Effector memory CD4-positive, alpha-beta T cell (primary cell): ENCODE data around the gene SUCLA2.
"Not testable (repeated sequence)": the region's sequence is repeated elsewhere in the genome, so short reads cannot be mapped to it uniquely, and the experiment has no call there.

ENCODE experiments used
- DNase-seq, 3 donors: peaks; one replicate each; pipeline ENCODE4 v3.0.0-alpha.2; 2020
- H3K27ac ChIP-seq: 2 replicates; pipeline ENCODE4 v1.7.0; 2013; ENCODE audit warnings: mild to moderate bottlenecking, low read length, moderate library complexity; ENCODE audit not compliant: insufficient read depth, poor library complexity, severe bottlenecking
- H3K27me3 ChIP-seq: replicated peaks from 2 replicates; pipeline ENCODE4 v1.7.0; 2013; ENCODE audit warnings: mild to moderate bottlenecking, low read length; ENCODE audit not compliant: insufficient read depth, control insufficient read depth, poor library complexity, severe bottlenecking
- H3K36me3 ChIP-seq: 2 replicates; pipeline ENCODE4 v1.7.0; 2013; ENCODE audit warnings: mild to moderate bottlenecking, low read length, moderate library complexity; ENCODE audit not compliant: control insufficient read depth, insufficient read depth
- H3K4me1 ChIP-seq: 2 replicates; pipeline ENCODE4 v1.7.0; 2013; ENCODE audit warnings: low read length, mild to moderate bottlenecking; ENCODE audit not compliant: control insufficient read depth, insufficient read depth, poor library complexity, severe bottlenecking
- H3K4me3 ChIP-seq: 2 replicates; pipeline ENCODE4 v1.7.0; 2013; ENCODE audit warnings: low read length, low read depth, mild to moderate bottlenecking; ENCODE audit not compliant: insufficient read depth, poor library complexity, severe bottlenecking
- H3K9me3 ChIP-seq: 2 replicates; pipeline ENCODE4 v1.7.0; 2013; ENCODE audit warnings: mild to moderate bottlenecking, low read length, moderate library complexity; ENCODE audit not compliant: control insufficient read depth

SUCLA2 gene

DNA sequence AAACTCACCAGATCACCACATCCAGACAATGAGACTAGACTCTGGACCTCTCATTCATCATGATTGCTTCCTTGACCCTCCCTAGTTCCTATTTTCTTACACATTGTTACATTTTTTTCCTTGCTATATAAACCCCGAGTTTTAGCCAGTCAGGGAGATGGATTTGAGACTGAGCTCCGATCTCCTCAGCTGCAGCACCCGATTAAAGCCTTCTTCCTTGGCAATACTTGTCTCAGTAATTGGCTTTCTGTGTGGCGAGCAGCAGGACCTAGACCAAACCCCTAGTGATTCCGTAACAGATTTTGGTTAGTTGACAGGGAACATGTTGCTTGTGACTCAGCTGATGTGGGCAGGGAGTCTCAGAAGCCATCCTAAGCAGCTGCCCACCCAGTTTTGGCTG, 44.0 kb downstream of the SUCLA2 start:
- no peaks in the 10 kb centered on the region for H3K27me3 ChIP-seq
- no peak overlapping the region for H3K27ac ChIP-seq
- peaks cover 23% of the 10 kb centered on the region for H3K36me3 ChIP-seq
- no peaks in the 10 kb centered on the region for H3K4me1 ChIP-seq
- no peaks in the 10 kb centered on the region for H3K9me3 ChIP-seq
- no peak overlapping the region for H3K4me3 ChIP-seq
- no peak for DNase-seq

- Histone ChIP-seq H3K9me3 (no peaks in the 10 kb centered on the region), H3K27ac (no peak overlapping the region), H3K36me3 (peaks cover 19% of the 10 kb centered on the region), H3K4me1 (no peaks in the 10 kb centered on the region), H3K27me3 (no peaks in the 10 kb centered on the region), H3K4me3 (no peak overlapping the region)
- DNase-seq = no peak
These were observed 45.2 kb downstream of the SUCLA2 start for GRCh38 chr13:47955836-47956235.

- no peaks in the 10 kb centered on the region for H3K27me3 ChIP-seq
- H3K4me3 ChIP-seq = no peak overlapping the region
- H3K4me1 ChIP-seq = no peaks in the 10 kb centered on the region
- peaks cover 4% of the 10 kb centered on the region for H3K36me3 ChIP-seq
- no peak for DNase-seq
- no peaks in the 10 kb centered on the region for H3K9me3 ChIP-seq
- no peak overlapping the region for H3K27ac ChIP-seq
These were observed 51.3 kb downstream of the SUCLA2 start for GRCh38 chr13:47949799-47950198.

DNA sequence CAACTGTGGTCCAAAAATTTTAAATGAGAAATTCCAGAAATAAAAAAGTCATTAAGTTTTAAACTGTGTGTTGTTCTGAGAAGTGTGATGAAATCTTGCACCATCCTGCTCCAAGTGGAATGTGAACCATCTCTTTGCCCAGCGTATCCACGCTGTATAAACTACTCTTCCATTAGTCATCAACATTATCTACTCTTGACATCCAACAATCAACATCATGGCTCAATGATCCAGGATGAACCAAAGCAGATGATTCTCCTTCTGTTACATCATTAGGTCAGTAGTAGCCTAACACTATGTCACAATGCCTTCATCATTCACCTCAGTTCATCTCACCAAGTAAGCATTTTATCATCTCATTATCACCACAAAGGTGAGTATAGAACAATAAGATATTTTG, 55.3 kb downstream of the SUCLA2 start:
- no peak for DNase-seq
- H3K36me3 ChIP-seq = peaks cover 11% of the 10 kb centered on the region
- H3K4me1 ChIP-seq = no peaks in the 10 kb centered on the region
- H3K9me3 ChIP-seq = no peaks in the 10 kb centered on the region
- H3K4me3 ChIP-seq = no peak overlapping the region
- H3K27me3 ChIP-seq = no peaks in the 10 kb centered on the region
- no peak overlapping the region for H3K27ac ChIP-seq

DNA sequence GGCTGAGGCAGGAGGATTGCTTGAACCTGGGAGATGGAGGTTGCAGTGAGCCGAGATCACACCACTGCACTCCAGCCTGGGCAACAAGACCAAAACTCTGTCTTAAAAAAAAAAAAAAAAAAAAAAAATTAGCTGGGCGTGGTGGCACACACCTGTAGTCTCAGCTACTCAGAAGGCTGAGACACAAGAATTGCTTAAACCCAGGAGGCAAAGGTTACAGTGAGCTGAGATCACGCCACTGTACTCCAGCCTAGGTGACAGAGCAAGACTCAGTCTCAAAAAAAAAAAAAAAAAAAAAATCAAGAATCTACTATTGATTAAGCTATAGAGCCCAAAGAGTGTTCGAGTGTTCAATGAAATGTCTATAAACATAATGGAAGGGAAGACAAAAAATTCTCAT, 55.9 kb downstream of the SUCLA2 start:
- DNase-seq, H3K27me3 ChIP-seq, H3K27ac ChIP-seq, H3K4me1 ChIP-seq, H3K9me3 ChIP-seq, H3K4me3 ChIP-seq: not testable (repeated sequence)
- peaks cover 11% of the 10 kb centered on the region for H3K36me3 ChIP-seq

DNA sequence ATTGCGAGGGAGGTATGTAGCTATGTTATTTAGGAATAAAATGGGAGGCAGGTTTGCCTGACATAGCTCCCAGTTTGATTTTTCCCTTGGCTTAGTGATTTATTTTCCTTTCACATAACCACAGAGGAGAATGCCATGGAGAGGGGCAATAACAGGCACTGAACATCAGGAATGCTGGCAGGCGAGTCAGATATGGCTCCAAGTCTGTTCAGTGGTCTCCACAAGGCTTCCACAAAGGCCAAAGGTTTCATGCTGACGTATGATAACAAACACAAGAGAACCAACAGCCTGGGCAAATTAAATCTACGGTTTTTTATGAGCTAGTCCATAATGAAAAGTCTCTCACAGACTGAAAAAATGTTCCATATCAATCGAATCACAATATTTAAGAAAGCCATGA, 66.7 kb downstream of the SUCLA2 start:
- H3K27me3 ChIP-seq = no peaks in the 10 kb centered on the region
- H3K9me3 ChIP-seq = no peaks in the 10 kb centered on the region
- peaks cover 6% of the 10 kb centered on the region for H3K36me3 ChIP-seq
- DNase-seq = no peak
- no peaks in the 10 kb centered on the region for H3K4me1 ChIP-seq
- H3K4me3 ChIP-seq = no peak overlapping the region
- H3K27ac ChIP-seq = no peak overlapping the region

DNA sequence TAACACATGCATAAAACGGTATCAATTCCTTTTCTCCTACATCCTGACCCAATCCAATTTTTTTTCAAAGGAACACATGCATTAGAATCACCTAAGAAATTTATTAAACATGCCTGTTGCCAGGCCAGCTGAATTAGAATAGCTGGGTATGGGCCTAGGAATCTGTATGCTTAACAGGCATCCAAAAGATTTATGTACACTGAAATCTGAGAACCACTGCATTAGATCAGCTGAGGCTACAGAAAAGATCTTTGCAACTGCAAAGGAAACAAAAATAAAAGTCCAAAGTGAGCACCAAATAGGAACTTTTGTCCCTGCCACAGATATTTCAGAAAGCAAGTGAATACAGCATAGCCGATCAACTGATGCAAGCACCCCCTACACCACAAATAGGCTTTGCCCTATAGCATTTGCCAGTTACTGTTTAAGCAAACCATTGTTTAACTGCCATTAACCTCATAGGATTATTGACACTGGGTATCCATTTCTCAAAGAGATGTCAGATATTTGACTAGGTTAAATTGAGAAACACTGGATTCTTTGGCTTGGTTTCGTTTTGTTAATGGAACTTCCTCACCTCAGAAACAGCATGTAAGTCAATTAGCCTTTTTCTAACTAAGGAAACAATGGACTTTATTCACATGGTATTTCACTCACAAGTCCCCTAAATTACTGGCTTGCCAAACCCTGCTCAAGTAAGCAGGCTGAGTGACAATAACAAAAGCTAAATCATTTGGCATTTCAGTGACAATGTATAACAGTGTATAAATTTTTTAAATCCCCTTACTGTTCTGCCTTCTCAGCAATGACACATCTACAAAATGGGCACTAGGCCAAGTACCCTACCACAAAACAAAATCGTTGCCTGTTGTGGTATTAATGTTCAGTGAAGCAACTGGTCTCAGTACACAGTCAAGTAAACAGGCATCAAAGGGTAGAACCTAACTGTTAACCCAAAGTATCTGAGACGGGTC, 67.8 kb downstream of the SUCLA2 start:
- no peaks in the 10 kb centered on the region for H3K9me3 ChIP-seq
- H3K4me1 ChIP-seq = no peaks in the 10 kb centered on the region
- no peak overlapping the region for H3K4me3 ChIP-seq
- H3K36me3 ChIP-seq = peaks cover 5% of the 10 kb centered on the region
- no peaks in the 10 kb centered on the region for H3K27me3 ChIP-seq
- no peak overlapping the region for H3K27ac ChIP-seq
- DNase-seq = no peak

- H3K27me3 ChIP-seq = no peaks in the 10 kb centered on the region
- no peaks in the 10 kb centered on the region for H3K9me3 ChIP-seq
- H3K27ac ChIP-seq = no peak overlapping the region
- H3K4me1 ChIP-seq = no peaks in the 10 kb centered on the region
- no peaks in the 10 kb centered on the region for H3K36me3 ChIP-seq
- no peak overlapping the region for H3K4me3 ChIP-seq
- no peak for DNase-seq
These were observed 70.4 kb downstream of the SUCLA2 start for GRCh38 chr13:47930649-47931165.

DNA sequence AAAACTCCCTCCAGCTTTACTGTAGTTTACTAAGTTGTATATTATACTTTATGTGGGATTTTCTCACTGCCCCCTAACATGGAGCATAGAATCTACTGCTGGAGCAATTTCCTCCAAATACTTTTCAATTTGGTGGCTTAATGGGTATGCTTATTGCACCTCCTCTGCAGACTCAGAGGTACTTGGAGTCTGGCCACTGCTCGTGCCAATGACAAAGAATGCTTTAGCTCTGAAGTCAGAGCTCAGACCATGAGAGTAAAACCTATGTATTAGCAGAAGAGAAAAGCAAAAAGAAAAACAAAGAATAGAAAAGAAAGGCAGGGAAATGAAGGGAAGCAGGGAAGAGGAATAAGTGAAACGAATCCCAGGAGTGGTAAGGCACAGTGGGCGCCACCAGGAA, 71.9 kb downstream of the SUCLA2 start:
- no peak overlapping the region for H3K27ac ChIP-seq
- DNase-seq = no peak
- H3K27me3 ChIP-seq = no peaks in the 10 kb centered on the region
- H3K9me3 ChIP-seq = no peaks in the 10 kb centered on the region
- no peak overlapping the region for H3K4me3 ChIP-seq
- no peaks in the 10 kb centered on the region for H3K36me3 ChIP-seq
- no peaks in the 10 kb centered on the region for H3K4me1 ChIP-seq

- DNase-seq = no peak
- Histone ChIP-seq H3K27ac (no peak overlapping the region), H3K27me3 (no peaks in the 10 kb centered on the region), H3K9me3 (no peaks in the 10 kb centered on the region), H3K36me3 (no peaks in the 10 kb centered on the region), H3K4me1 (no peaks in the 10 kb centered on the region), H3K4me3 (no peak overlapping the region)
These were observed 84.0 kb downstream of the SUCLA2 start for GRCh38 chr13:47917022-47917574.
